Panc1 (cell line): Measurements from ENCODE around the gene SGMS1. TPM values are rescaled to one million over a fixed set of nuclear protein-coding genes. Genes with fewer than 3 reads are reported as not detected.

ENCODE experiments used
- ATAC-seq: fragments of 200-7000 bp; cut with Tn5 transposase; 2 replicates; pipeline ENCODE4 v1.9.1; 2020; ENCODE audit warnings: mild to moderate bottlenecking, moderate library complexity
- BruUV-seq: library from RNA; stranded (reverse); fragments of 400-500 nt; replicated peaks from 2 replicates; lab custom pipeline; 2021; lab: Mats Ljungman, UMichigan
- CTCF ChIA-PET: fragments of 300-600 bp; sonication (Branson Sonifier 250); formaldehyde crosslinking; loops from one replicate; lab custom pipeline; 2022; ENCODE audit warnings: antibody characterized with exemption; lab: Charles Lee
- POLR2A ChIA-PET: fragments of 300-600 bp; sonication (Branson Sonifier 250); formaldehyde crosslinking; loops from one replicate; lab custom pipeline; 2022; ENCODE audit warnings: antibody characterized with exemption; lab: Charles Lee
- DNase-seq: peaks from one replicate; pipeline ENCODE4 v3.0.0-alpha.2; 2010; ENCODE audit warnings: low read depth, low spot score
- H3K27ac ChIP-seq: 2 replicates; pipeline ENCODE4 v1.5.1; 2011; ENCODE audit warnings: mild to moderate bottlenecking, low read length, inconsistent platforms
- H3K27me3 ChIP-seq: fragments of 200-500 bp; sonication (Bioruptor generic); 2 replicates; pipeline ENCODE4 v1.6.0; 2014; ENCODE audit warnings: low read length, inconsistent platforms; ENCODE audit not compliant: control insufficient read depth, insufficient read depth
- H3K36me3 ChIP-seq: fragments of 200-500 bp; sonication (Bioruptor generic); 2 replicates; pipeline ENCODE4 v1.5.1; 2014; ENCODE audit warnings: inconsistent platforms, mild to moderate bottlenecking, low read length, moderate library complexity; ENCODE audit not compliant: control insufficient read depth, insufficient read depth
- H3K4me1 ChIP-seq: 2 replicates; pipeline ENCODE4 v1.5.1; 2011; ENCODE audit warnings: inconsistent platforms, mild to moderate bottlenecking, low read length, moderate library complexity; ENCODE audit not compliant: control insufficient read depth, insufficient read depth
- H3K4me3 ChIP-seq, 2 experiments: 2 replicates each; pipeline ENCODE4 v1.5.1; 2011 to 2012; ENCODE audit warnings: low read depth in 2 of 2, low read length in 2 of 2, mild to moderate bottlenecking in 2 of 2, inconsistent platforms in 1 of 2, moderate library complexity in 1 of 2
- H3K9me3 ChIP-seq: fragments of 200-500 bp; sonication (Bioruptor generic); 2 replicates; pipeline ENCODE4 v1.5.1; 2014; ENCODE audit warnings: low read depth, mild to moderate bottlenecking, inconsistent platforms, low read length, moderate library complexity; ENCODE audit not compliant: control insufficient read depth, insufficient read depth
- CTCF ChIP-seq: fragments of 450-650 bp; IDR thresholded peaks from 2 replicates; pipeline ENCODE4 v1.5.1; 2017; ENCODE audit warnings: mild to moderate bottlenecking
- POLR2AphosphoS5 ChIP-seq: IDR thresholded peaks from 2 replicates; pipeline ENCODE4 v1.6.1; 2012; ENCODE audit warnings: mild to moderate bottlenecking, low read depth, low read length, moderate library complexity
- SIN3A ChIP-seq: IDR thresholded peaks from 2 replicates; pipeline ENCODE4 v1.6.1; 2012; ENCODE audit warnings: low read depth, mild to moderate bottlenecking, low read length, moderate library complexity, borderline replicate concordance; ENCODE audit not compliant: insufficient read depth
- TCF7L2 ChIP-seq: IDR thresholded peaks from 2 replicates; pipeline ENCODE4 v1.6.1; 2011; ENCODE audit warnings: mild to moderate bottlenecking, low read depth, low read length, inconsistent platforms
- in situ Hi-C: cut with HindIII; loops from 2 replicates; pipeline ENCODE4 v1.10.0; 2016; ENCODE audit warnings: low sequenced_read_pairs, low pct_unique_long_range_greater_than_20kb
- intact Hi-C: fragments of 100-400 bp; cut with micrococcal nuclease; formaldehyde crosslinking; loops from one replicate; pipeline ENCODE4 v1.10.0; 2022; ENCODE audit not compliant: unreplicated experiment
- total RNA-seq: library from RNA; stranded (reverse); gene quantifications from one replicate; pipeline ENCODE4 v1.2.1, GENCODE V29; 2021; ENCODE audit not compliant: unreplicated experiment
- TF ChIP-seq, protein P1 (sequence below), 2 experiments: IDR thresholded peaks; 2 replicates each; pipeline ENCODE4 v1.6.1; 2011 to 2012; ENCODE audit warnings: low read depth in 2 of 2, control low read depth in 1 of 2, low read length in 1 of 2, mild to moderate bottlenecking in 1 of 2, moderate library complexity in 1 of 2; ENCODE audit not compliant: insufficient read depth in 1 of 2

Gene SGMS1
- total RNA-seq, 1 experiment from 2014 or later = 22.0 TPM

GRCh38 chr10:50461123-50461522 lies 162.6 kb downstream of the SGMS1 start:
- TF ChIP-seq CTCF (no peak), SIN3A (no peak), TCF7L2 (no peak), POLR2AphosphoS5 (no peak)
- TF ChIP-seq, protein P1, sequence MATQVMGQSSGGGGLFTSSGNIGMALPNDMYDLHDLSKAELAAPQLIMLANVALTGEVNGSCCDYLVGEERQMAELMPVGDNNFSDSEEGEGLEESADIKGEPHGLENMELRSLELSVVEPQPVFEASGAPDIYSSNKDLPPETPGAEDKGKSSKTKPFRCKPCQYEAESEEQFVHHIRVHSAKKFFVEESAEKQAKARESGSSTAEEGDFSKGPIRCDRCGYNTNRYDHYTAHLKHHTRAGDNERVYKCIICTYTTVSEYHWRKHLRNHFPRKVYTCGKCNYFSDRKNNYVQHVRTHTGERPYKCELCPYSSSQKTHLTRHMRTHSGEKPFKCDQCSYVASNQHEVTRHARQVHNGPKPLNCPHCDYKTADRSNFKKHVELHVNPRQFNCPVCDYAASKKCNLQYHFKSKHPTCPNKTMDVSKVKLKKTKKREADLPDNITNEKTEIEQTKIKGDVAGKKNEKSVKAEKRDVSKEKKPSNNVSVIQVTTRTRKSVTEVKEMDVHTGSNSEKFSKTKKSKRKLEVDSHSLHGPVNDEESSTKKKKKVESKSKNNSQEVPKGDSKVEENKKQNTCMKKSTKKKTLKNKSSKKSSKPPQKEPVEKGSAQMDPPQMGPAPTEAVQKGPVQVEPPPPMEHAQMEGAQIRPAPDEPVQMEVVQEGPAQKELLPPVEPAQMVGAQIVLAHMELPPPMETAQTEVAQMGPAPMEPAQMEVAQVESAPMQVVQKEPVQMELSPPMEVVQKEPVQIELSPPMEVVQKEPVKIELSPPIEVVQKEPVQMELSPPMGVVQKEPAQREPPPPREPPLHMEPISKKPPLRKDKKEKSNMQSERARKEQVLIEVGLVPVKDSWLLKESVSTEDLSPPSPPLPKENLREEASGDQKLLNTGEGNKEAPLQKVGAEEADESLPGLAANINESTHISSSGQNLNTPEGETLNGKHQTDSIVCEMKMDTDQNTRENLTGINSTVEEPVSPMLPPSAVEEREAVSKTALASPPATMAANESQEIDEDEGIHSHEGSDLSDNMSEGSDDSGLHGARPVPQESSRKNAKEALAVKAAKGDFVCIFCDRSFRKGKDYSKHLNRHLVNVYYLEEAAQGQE (IDR thresholded peaks at IDR 0.05; ENCODE audit: insufficient read depth in 1 of 2, low read depth in 2 of 2, low read length in 1 of 2) = no peak
- CTCF ChIA-PET = interaction anchor here (0.7 kb wide), 1 partner anchor 16 kb away, joined by 3 read pairs; no protein-coding TSS in a partner anchor
- POLR2A ChIA-PET = no interaction called here
- no peaks in the 10 kb centered on the region for H3K36me3 ChIP-seq
- no peaks in the 10 kb centered on the region for H3K9me3 ChIP-seq
- BruUV-seq = no TSS peak
- in situ Hi-C loops (no loop called here), intact Hi-C loops (no loop called here)
- no peaks in the 10 kb centered on the region for H3K4me1 ChIP-seq
- ATAC-seq = no peak
- no peak overlapping the region for H3K27ac ChIP-seq
- H3K4me3 ChIP-seq = no peak overlapping the region
- DNase-seq = no peak
- no peaks in the 10 kb centered on the region for H3K27me3 ChIP-seq

DNA sequence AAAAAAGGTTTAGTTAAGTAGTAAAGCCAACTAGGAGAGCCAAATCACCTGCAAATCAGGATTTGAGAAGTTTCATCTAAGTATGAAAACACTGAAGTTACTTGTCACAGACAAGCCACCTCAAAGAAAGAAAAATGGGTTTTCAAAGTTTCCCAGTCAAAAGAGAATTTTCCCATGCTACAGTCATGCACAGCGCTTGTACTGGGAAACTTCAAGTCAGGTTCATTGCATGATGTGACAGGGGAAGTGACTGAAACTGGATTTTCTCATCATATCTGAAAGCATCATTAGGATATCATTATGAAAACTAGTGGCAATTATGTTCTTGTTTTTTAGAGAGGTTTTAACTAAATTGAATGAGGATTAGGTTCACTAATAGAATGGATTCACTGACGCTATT lies 167.0 kb downstream of the SGMS1 start:
- H3K27ac ChIP-seq = no peak overlapping the region
- intact Hi-C loops (loop anchor here (10.0 kb wide), 1 partner anchor 168 kb away; the partner anchor contains the start of gene SGMS1), in situ Hi-C loops (no loop called here)
- no peaks in the 10 kb centered on the region for H3K4me1 ChIP-seq
- no TSS peak for BruUV-seq
- ChIA-PET CTCF (no interaction called here), POLR2A (no interaction called here)
- no peak for DNase-seq
- H3K4me3 ChIP-seq = no peak overlapping the region
- H3K27me3 ChIP-seq = no peaks in the 10 kb centered on the region
- H3K36me3 ChIP-seq = no peaks in the 10 kb centered on the region
- no peak for ATAC-seq
- no peak for TF ChIP-seq SIN3A
- no peak for TF ChIP-seq TCF7L2
- no peaks in the 10 kb centered on the region for H3K9me3 ChIP-seq

DNA sequence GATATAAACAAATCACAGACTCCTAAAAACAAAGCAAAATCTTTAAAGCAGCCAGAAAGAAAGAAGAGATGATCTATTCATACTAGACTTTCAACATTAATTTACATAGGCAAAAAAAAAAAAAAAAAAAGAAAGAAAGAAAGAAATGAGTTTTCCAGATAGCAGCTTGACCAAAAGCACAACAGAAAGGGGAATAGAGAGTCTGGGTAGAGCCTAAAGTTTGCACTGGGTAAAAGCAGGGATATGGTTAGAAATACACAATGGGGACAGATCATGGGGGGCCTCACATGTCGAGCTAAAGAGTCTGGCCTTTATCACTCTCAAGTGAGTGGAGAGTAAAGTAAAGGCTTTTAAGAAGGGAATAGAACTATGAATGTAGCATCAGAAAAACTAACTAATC lies 169.8 kb downstream of the SGMS1 start:
- no peak for DNase-seq
- H3K4me1 ChIP-seq = no peaks in the 10 kb centered on the region
- no peaks in the 10 kb centered on the region for H3K9me3 ChIP-seq
- no peaks in the 10 kb centered on the region for H3K36me3 ChIP-seq
- H3K27ac ChIP-seq = no peak overlapping the region
- in situ Hi-C loops (no loop called here), intact Hi-C loops (loop anchor here (10.0 kb wide), 1 partner anchor 171 kb away; the partner anchor contains the start of gene SGMS1)
- no TSS peak for BruUV-seq
- no peak overlapping the region for H3K4me3 ChIP-seq
- ChIA-PET POLR2A (no interaction called here), CTCF (no interaction called here)
- no peak for ATAC-seq
- TF ChIP-seq TCF7L2 (no peak), CTCF (no peak), POLR2AphosphoS5 (no peak), SIN3A (no peak)
- TF ChIP-seq, protein P1 (IDR thresholded peaks at IDR 0.05; ENCODE audit: insufficient read depth in 1 of 2, low read depth in 2 of 2, low read length in 1 of 2) = no peak
- no peaks in the 10 kb centered on the region for H3K27me3 ChIP-seq
